ENCODE results near the gene CNDP1.
A peak's percentile ranks its signal among the peaks of the same experiment; 100 is the strongest.
"Not testable (repeated sequence)": the region's sequence is repeated elsewhere in the genome, so short reads cannot be mapped to it uniquely, and the experiment has no call there.

CNDP1 gene, protein sequence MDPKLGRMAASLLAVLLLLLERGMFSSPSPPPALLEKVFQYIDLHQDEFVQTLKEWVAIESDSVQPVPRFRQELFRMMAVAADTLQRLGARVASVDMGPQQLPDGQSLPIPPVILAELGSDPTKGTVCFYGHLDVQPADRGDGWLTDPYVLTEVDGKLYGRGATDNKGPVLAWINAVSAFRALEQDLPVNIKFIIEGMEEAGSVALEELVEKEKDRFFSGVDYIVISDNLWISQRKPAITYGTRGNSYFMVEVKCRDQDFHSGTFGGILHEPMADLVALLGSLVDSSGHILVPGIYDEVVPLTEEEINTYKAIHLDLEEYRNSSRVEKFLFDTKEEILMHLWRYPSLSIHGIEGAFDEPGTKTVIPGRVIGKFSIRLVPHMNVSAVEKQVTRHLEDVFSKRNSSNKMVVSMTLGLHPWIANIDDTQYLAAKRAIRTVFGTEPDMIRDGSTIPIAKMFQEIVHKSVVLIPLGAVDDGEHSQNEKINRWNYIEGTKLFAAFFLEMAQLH

GRCh38 chr18:74534150-74534969 is at the start of gene CNDP1:
Gene CNDP1 (plus strand): TSS chr18:74534500. CDS start chr18:74534668, 168 bp downstream.
- DNase-seq (ENCODE audit: low spot score), result no peak

- no peak for DNase-seq (ENCODE audit: low spot score)
Observed at GRCh38 chr18:74486119-74486849, 48.0 kb upstream of the CNDP1 start.

DNA sequence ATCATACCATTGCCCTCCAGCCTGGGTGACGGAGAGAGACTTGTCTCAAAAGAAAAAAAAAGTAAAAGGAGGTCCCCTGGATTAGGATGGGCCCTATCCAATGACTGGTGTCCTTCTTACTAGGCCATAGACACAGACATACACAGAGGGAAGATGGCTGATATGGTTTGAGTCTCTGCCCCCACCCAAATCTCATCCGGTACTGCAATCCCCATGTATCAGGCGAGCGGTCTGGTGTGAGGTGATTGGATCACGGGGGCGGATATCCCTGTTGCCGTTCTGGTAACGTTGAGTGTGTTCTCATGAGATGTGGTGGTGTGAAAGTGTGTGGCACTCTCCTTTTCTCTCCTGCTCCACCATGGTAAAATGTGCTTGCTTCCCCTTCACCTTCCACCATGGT is 45.9 kb upstream of the CNDP1 start:
- DNase-seq (ENCODE audit: low spot score), result no peak

DNA sequence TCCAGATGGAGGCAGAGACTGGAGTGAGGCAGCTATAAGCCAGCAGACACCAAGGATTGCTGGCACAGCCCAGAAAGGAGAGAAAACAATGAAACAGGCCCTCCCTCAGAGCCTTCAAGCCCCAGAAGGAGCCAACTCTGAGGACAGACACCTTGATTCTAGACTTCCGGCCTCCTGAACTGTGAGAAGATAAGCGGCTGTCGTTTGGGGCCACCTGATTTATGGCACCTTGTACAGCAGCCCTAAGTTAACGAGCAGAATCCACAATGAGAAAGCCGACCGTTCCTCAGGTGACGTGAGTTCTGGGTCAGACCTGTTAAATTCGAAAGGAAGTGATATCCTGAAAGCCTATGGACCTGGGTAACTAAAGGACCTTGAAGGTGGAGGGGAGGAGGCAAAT is 45.4 kb upstream of the CNDP1 start:
- DNase-seq (ENCODE audit: low spot score), result no peak

DNA sequence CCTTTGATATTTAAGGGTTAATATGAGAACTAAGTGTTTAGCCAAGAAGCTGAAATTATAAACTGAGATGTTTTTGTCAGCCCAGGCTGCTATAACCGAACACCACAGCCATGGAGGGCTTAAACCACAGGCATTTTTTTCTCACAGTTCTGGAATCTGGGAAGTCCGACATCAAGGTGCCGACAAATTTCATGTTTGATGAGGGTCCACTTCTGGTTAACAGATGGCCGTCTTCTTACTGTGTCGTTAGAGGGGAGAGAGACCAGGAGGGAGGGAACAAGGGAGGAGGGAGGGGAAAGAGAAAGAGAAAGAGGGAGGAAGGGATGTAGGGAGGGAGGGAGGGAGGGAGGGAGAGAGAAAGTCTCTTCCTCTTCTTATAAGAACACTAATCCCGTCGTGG is 44.6 kb upstream of the CNDP1 start:
- DNase-seq (ENCODE audit: low spot score), result no peak

DNA sequence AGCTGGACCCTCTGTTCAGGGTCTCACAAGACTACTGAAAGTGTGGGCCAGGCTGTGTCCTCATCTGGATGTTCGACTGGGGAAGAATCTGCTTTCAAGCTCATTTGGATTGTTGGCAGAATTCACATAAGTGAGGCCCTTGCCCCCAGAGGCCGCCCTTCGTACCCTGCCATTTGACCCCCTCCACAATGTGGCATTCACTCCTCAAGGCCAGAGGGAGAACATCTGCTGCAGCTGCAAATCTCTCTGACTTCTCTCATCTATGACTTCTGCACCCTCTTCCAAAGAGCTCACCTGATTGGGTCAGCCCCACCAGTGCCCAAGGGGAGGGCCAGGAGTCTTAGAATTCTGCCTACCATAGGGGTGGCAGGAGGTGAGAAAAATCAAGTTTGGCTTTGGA is 42.0 kb upstream of the CNDP1 start:
- no peak for DNase-seq (ENCODE audit: low spot score)

GRCh38 chr18:74493689-74494088 is 40.6 kb upstream of the CNDP1 start:
- peak; percentile 42 for DNase-seq (ENCODE audit: low spot score)

DNA sequence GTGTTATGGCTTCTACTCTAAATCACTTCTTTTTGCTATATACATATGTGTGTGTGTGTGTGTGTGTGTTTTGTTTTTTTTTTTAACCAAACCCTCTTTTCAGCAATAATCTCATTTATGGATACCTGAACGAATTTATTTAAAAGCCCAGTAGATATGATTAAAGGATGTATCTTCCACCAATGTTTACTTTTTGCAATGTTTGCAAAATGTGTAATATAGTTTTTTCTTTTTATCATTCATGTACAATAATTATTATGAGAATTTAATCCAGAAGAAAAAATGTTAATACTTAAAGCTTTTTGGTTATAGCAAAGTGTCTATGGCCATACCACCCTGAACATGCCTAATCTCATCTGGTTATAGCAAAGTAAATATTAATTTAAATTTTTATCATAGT is 39.8 kb upstream of the CNDP1 start:
- DNase-seq (ENCODE audit: low spot score), result no peak

GRCh38 chr18:74495581-74496507 is 38.5 kb upstream of the CNDP1 start, which contains the start of gene CNDP2:
Gene CNDP2 (plus strand): TSS chr18:74496363. CDS start chr18:74499974, 3,611 bp downstream.
- DNase-seq (ENCODE audit: low spot score), result peak; percentile 96

DNA sequence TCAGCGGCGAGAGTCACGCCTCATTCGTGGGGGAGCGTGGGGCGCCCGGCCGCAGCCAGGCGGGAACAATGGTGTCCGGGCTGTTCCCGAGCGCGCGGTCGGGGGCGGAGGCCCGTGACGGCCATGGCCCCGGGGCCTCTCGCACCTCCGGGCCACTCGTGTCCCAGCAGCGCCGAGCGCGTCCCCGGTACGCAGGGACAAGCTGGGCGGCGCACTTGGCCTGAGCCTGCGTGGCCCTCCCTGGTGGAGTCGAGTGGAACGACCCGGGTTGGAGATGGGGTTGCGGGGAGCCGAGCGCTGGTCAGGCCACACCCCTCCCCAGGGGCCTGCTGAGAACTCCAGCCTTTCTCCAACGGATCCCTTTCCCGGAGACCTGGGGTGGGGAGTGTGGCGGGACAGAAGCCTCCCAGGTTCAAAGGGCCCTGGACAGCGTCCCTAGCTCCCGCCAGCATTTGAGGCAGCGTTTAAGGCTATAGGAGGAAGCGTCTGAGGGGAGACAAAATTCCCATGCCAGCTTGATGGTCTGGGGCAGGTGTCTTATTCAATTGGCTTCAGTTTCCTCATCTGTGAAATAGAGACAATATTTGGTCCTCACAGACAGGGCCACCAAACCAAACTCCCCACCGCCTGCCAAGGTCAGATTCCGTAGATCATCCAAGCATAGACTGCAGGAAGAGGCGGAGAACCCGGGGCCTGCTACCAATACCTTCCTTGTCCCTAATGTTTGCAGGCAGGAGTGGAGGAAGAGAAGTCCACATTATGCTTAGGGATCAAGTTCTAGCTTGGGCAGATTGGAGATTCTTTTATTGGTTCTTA is 37.6 kb upstream of the CNDP1 start:
- DNase-seq (ENCODE audit: low spot score), result peak; percentile 33

DNA sequence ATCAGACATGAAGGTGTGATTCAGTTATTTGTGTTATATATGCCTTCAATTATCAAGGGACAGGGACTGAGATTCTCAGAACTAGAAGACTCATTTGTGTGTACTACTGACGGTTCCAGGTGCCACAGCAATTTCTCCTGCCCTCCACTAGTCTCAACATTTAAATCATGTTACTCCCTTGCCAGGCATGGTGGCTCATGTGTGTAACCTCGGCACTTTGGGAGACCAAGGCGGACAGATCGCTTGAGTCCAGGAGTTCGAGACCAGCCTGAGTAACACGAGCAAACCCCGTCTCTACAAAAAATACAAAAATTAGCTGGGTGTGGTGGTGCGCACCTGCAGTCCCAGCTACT is 37.0 kb upstream of the CNDP1 start:
- no peak for DNase-seq (ENCODE audit: low spot score)

DNA sequence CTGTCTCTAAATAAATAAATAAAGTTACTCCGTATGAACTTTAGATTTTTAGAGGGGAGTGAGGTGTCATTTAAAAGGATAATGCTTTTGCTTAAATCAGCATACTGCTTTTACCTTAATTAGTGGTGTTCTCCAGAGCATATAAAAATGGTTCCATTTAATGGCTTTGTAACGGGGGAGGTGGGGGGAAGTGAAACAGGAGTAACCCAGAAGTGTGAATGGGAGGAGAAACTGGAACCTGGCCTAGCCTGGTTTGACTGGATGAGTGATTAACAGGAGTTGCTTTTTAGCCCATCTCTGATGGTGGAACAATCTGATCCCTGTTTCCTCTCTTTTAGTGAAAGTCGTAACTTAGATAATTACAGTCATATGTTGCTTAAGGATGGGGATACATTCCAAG is 36.5 kb upstream of the CNDP1 start:
- DNase-seq (ENCODE audit: low spot score), result peak; percentile 46

DNA sequence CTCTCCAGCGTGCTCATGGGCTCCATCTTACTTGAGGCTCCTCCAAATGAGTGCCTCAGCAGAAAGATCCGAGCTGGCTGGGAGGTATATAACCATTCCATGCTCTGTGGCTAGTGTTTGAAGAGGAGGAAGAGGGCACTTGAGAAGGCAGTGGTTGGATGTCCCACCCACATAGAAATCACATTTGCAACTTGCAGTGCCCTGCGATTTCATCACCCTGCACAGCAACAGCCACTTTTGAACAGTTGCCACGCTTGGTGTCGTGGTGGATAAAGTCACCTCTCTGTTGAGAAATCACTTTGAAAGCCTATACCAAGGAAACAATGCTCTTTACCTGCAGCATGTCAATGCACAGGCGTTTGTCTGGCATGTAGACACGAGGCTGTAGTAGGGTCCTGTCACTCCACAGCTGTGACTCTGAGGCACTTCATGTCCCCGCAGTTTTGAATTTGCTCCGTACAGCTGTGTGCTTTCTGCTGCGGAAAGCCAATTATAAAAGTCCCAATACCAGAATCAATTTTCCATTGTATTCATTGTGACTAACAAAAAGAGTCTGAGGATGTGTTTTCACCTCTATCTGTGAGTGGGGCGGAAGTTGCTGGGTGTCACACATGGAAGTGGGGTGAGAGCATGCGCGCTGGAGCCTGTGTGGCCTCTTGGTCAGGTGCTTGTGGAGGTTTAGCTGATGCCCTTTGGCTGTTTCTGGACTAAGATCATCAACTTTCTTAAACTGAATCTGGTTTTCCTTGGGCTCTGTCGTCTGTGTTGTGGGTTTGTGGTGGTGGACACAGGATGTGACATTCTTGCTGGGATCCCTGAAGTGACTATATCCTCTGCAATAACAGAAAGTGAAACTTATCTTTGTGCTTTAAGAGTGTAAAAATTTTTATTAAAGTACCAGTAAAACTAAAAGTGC is 35.3 kb upstream of the CNDP1 start:
- peak; percentile 68 for DNase-seq (ENCODE audit: low spot score)

DNA sequence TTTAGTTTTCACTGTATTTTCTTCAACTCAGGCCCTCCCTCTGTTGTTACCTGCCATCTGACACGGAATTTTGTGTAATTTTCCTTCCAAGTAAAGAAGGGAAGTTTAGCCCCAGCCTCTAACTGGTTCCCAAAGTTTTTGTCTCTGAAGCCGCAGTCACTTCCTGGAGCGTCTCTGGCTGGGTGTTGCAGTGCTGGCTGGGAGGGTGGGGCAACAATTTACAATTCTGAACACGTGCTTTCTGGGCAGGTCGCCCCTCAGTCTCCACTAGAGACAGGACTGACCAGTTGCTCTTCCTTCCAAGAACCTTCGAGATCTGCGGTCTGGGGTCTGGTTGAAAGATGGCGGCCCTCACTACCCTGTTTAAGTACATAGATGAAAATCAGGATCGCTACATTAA is 34.7 kb upstream of the CNDP1 start:
- DNase-seq (ENCODE audit: low spot score), result peak; percentile 51

- DNase-seq (ENCODE audit: low spot score), result peak; percentile 39
Observed at GRCh38 chr18:74500372-74500771, 33.9 kb upstream of the CNDP1 start.

GRCh38 chr18:74500774-74501173 is 33.5 kb upstream of the CNDP1 start:
- DNase-seq (ENCODE audit: low spot score), result not testable (repeated sequence)

DNA sequence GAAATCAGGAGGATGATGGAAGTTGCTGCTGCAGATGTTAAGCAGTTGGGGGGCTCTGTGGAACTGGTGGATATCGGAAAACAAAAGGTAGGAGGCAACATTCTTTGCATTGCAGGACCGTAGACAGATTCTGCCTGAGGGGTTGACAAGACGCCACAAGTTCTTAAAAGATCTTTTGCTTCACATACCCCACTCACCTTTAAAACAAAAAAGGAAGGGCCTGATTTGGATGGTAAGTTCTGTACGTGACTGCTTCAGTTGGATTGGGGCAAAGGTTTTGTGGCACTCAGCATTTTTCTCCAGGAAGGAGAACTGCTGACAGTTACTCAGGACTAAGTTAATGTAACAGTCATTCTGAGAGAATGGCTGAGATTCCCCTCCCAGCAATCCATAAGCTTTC is 32.9 kb upstream of the CNDP1 start:
- no peak for DNase-seq (ENCODE audit: low spot score)

DNA sequence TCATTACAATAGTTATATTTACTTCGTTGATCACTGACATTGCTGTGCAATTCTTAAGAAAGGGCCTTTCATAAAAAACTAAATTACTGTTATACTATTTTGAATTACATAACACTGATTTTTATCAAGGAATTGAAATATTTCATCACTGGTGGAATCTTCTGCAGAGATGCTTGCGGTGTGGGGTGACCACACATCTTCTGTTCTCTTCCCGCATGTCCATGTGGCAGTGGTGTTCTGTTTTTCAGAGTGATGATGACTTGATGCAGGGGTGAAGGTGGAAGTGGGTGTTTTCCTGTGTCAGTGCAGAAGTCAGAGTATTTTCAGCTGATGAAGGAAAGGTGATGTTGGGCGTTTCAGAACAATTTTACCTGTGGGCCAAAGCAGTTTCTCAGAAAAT is 31.2 kb upstream of the CNDP1 start:
- DNase-seq (ENCODE audit: low spot score), result no peak

GRCh38 chr18:74505776-74506175 is 28.5 kb upstream of the CNDP1 start:
- DNase-seq (ENCODE audit: low spot score), result no peak

Data from germinal center (tissue), 1 donor.